Measurements from ENCODE around the gene PREB. TPM values are rescaled to one million over a fixed set of nuclear protein-coding genes. Genes with fewer than 3 reads are reported as not detected.

Gene PREB
- total RNA-seq, 1 donor from 2014 or later, result 48.9 TPM

DNA sequence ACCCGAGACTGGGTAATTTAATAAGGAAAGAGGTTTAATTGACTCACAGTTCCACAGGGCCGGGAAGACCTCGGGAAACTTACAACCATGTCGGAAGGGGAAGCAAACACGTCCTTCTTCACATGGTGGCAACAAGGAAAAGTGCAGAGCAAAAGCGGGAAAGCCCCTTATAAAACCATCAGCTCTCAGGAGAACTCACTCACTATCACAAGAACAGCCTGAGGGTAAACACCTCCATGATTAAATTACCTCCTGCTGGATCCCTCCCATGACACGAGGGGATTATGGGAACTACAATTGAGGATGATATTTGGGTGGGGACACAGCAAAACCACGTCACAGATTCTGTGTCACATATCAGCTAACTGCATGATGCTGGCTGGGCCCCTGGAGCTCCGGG lies 25.8 kb upstream of the PREB start:
- Mint-ChIP-seq H3K4me1 (ENCODE audit: low read depth, unreplicated experiment) (no peaks in the 10 kb centered on the region), H3K9me3 (ENCODE audit: unreplicated experiment) (no peaks in the 10 kb centered on the region), H3K4me3 (ENCODE audit: unreplicated experiment) (no peak overlapping the region), H3K27ac (ENCODE audit: unreplicated experiment) (no peak overlapping the region), H3K27me3 (ENCODE audit: low read depth, unreplicated experiment) (peaks cover 12% of the 10 kb centered on the region), H3K36me3 (ENCODE audit: low read depth, unreplicated experiment) (no peaks in the 10 kb centered on the region)
- Histone ChIP-seq H3K79me2 (ENCODE audit: insufficient read depth, low read length) (no peaks in the 10 kb centered on the region), H4K20me1 (ENCODE audit: insufficient read depth, low read length) (no peaks in the 10 kb centered on the region), H3K9ac (ENCODE audit: low read length) (no peak overlapping the region), H2AFZ (ENCODE audit: low read depth, low read length) (no peak overlapping the region), H3K36me3 (ENCODE audit: insufficient read depth, low read length) (no peaks in the 10 kb centered on the region), H3K4me2 (ENCODE audit: low read length) (no peak overlapping the region), H3K9me3 (ENCODE audit: insufficient read depth, low read depth, low read length) (no peaks in the 10 kb centered on the region), H3K27me3 (ENCODE audit: insufficient read depth, low read length) (peaks cover under 1% of the 10 kb centered on the region), H3K4me3 (ENCODE audit: insufficient read depth, low read depth, low read length) (no peak overlapping the region), H3K27ac (ENCODE audit: low read depth, low read length) (no peak overlapping the region), H3K4me1 (ENCODE audit: insufficient read depth, low read length) (no peaks in the 10 kb centered on the region)
- no peak for TF ChIP-seq EZH2 (IDR thresholded peaks at IDR 0.05; ENCODE audit: insufficient read depth, low read length)
- TF ChIP-seq, protein P1, sequence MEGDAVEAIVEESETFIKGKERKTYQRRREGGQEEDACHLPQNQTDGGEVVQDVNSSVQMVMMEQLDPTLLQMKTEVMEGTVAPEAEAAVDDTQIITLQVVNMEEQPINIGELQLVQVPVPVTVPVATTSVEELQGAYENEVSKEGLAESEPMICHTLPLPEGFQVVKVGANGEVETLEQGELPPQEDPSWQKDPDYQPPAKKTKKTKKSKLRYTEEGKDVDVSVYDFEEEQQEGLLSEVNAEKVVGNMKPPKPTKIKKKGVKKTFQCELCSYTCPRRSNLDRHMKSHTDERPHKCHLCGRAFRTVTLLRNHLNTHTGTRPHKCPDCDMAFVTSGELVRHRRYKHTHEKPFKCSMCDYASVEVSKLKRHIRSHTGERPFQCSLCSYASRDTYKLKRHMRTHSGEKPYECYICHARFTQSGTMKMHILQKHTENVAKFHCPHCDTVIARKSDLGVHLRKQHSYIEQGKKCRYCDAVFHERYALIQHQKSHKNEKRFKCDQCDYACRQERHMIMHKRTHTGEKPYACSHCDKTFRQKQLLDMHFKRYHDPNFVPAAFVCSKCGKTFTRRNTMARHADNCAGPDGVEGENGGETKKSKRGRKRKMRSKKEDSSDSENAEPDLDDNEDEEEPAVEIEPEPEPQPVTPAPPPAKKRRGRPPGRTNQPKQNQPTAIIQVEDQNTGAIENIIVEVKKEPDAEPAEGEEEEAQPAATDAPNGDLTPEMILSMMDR (IDR thresholded peaks at IDR 0.05; ENCODE audit: insufficient read depth, low read depth, low read length), result no peak
- DNase-seq (ENCODE audit: low read depth), result no peak
- no peak for FAIRE-seq

DNA sequence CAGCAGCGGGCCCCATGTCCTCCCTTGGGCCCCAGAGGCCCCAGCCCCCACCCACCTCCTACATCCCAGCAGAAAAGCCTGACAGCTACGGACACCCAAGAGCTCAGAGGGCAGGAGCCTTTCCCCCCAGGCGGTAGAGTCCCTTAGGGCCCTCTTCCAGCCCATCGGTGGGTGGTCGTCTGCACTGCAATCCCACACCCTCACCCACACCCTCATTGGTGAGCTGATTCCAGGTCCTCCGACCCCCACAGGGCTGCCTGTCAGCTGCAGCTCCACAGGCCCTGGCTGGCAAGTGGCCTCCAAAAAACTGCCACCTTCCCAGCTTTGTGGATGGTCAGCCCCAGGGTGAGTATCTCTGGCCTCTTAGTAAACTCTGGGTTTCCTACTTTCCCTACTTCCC lies 24.8 kb upstream of the PREB start:
- H3K4me3 Mint-ChIP-seq (ENCODE audit: unreplicated experiment), result no peak overlapping the region
- Histone ChIP-seq H3K36me3 (ENCODE audit: insufficient read depth, low read length) (no peaks in the 10 kb centered on the region), H3K9me3 (ENCODE audit: insufficient read depth, low read depth, low read length) (no peaks in the 10 kb centered on the region), H3K4me2 (ENCODE audit: low read length) (no peak overlapping the region), H3K4me1 (ENCODE audit: insufficient read depth, low read length) (no peaks in the 10 kb centered on the region), H3K27ac (ENCODE audit: low read depth, low read length) (no peak overlapping the region), H3K79me2 (ENCODE audit: insufficient read depth, low read length) (no peaks in the 10 kb centered on the region), H2AFZ (ENCODE audit: low read depth, low read length) (no peak overlapping the region), H3K9ac (ENCODE audit: low read length) (no peak overlapping the region), H3K27me3 (ENCODE audit: insufficient read depth, low read length) (no peaks in the 10 kb centered on the region), H3K4me3 (ENCODE audit: insufficient read depth, low read depth, low read length) (no peak overlapping the region), H4K20me1 (ENCODE audit: insufficient read depth, low read length) (no peaks in the 10 kb centered on the region)
- peaks cover 12% of the 10 kb centered on the region for H3K27me3 Mint-ChIP-seq (ENCODE audit: low read depth, unreplicated experiment)
- H3K36me3 Mint-ChIP-seq (ENCODE audit: low read depth, unreplicated experiment), result no peaks in the 10 kb centered on the region
- no peak for TF ChIP-seq EZH2 (IDR thresholded peaks at IDR 0.05; ENCODE audit: insufficient read depth, low read length)
- DNase-seq (ENCODE audit: low read depth) (no peak), FAIRE-seq (no peak)
- H3K27ac Mint-ChIP-seq (ENCODE audit: unreplicated experiment), result no peak overlapping the region
- H3K9me3 Mint-ChIP-seq (ENCODE audit: unreplicated experiment), result peaks cover under 1% of the 10 kb centered on the region
- H3K4me1 Mint-ChIP-seq (ENCODE audit: low read depth, unreplicated experiment), result no peaks in the 10 kb centered on the region

DNA sequence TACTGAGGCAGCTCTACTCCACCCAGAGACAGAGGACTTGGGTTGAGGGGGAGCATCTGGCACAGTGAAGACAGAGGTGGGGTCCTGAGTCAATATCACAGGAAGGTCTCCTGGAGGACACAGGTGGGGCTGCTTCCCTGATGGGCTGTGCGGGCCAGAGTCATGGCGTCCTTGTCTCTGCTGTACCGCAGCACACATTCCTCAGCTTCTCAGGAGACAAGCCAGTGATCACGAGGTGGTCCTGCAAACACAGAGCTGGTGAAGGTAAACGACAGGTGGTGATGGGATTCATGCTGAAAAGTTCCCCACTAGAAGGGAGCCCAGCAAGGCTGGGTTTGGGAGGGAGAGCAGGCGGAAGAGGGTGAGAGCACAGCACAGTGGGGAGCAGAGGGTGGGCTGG lies 24.0 kb upstream of the PREB start:
- Histone ChIP-seq H3K4me2 (ENCODE audit: low read length) (no peak overlapping the region), H3K27ac (ENCODE audit: low read depth, low read length) (no peak overlapping the region), H4K20me1 (ENCODE audit: insufficient read depth, low read length) (no peaks in the 10 kb centered on the region), H3K27me3 (ENCODE audit: insufficient read depth, low read length) (peaks cover 3% of the 10 kb centered on the region), H3K9me3 (ENCODE audit: insufficient read depth, low read depth, low read length) (no peaks in the 10 kb centered on the region), H3K9ac (ENCODE audit: low read length) (no peak overlapping the region), H2AFZ (ENCODE audit: low read depth, low read length) (no peak overlapping the region), H3K79me2 (ENCODE audit: insufficient read depth, low read length) (no peaks in the 10 kb centered on the region), H3K4me1 (ENCODE audit: insufficient read depth, low read length) (no peaks in the 10 kb centered on the region), H3K36me3 (ENCODE audit: insufficient read depth, low read length) (no peaks in the 10 kb centered on the region), H3K4me3 (ENCODE audit: insufficient read depth, low read depth, low read length) (no peak overlapping the region)
- Mint-ChIP-seq H3K27me3 (ENCODE audit: low read depth, unreplicated experiment) (peaks cover 12% of the 10 kb centered on the region), H3K4me3 (ENCODE audit: unreplicated experiment) (no peak overlapping the region), H3K9me3 (ENCODE audit: unreplicated experiment) (peaks cover 2% of the 10 kb centered on the region), H3K4me1 (ENCODE audit: low read depth, unreplicated experiment) (no peaks in the 10 kb centered on the region), H3K36me3 (ENCODE audit: low read depth, unreplicated experiment) (no peaks in the 10 kb centered on the region), H3K27ac (ENCODE audit: unreplicated experiment) (no peak overlapping the region)
- DNase-seq (ENCODE audit: low read depth) (no peak), FAIRE-seq (no peak)
- TF ChIP-seq EZH2 (IDR thresholded peaks at IDR 0.05; ENCODE audit: insufficient read depth, low read length), result no peak
